Activated T-helper 1 cell treated with anti-CD3 and anti-CD28 coated beads, Interleukin-12 subunit alpha, Interleukin-12 subunit beta, Interleukin-2, Interleukin-4 antibody, amounts not matched to agents 30 ng/mL and 10 ng/mL and 1 ng/mL, durations not matched to agents 14 hours and 24 hours and 36 hours (primary cell): ENCODE measurements around the gene MLLT3. TPM values are rescaled to one million over a fixed set of nuclear protein-coding genes. Genes with fewer than 3 reads are reported as not detected.
A peak's percentile ranks its signal among the peaks of the same experiment; 100 is the strongest.

Source experiments
- DNase-seq: peaks from one replicate; pipeline ENCODE4 v3.0.0; 2021; ENCODE audit warnings: low spot score
- H3K27ac Mint-ChIP-seq: one replicate; pipeline ENCODE4 v1.8.0; 2021; ENCODE audit warnings: mild to moderate bottlenecking, mixed read lengths
- H3K27me3 Mint-ChIP-seq: one replicate; pipeline ENCODE4 v1.8.0; 2022; ENCODE audit warnings: mild to moderate bottlenecking, moderate library complexity, mixed read lengths; ENCODE audit not compliant: insufficient read depth
- H3K36me3 Mint-ChIP-seq: one replicate; pipeline ENCODE4 v1.8.0; 2021; ENCODE audit warnings: low read depth, mixed read lengths
- H3K4me1 Mint-ChIP-seq: one replicate; pipeline ENCODE4 v1.8.0; 2021; ENCODE audit warnings: low read depth, mixed read lengths
- H3K4me3 Mint-ChIP-seq: one replicate; pipeline ENCODE4 v1.8.0; 2021; ENCODE audit warnings: mild to moderate bottlenecking, moderate library complexity, mixed read lengths
- H3K9me3 Mint-ChIP-seq: one replicate; pipeline ENCODE4 v1.8.0; 2021; ENCODE audit warnings: mixed read lengths
- intact Hi-C: fragments of 100-400 bp; cut with micrococcal nuclease; formaldehyde crosslinking; loops from one replicate; pipeline ENCODE4 v1.15.1; 2024
- total RNA-seq: library from RNA; stranded (reverse); gene quantifications from 2 replicates; pipeline ENCODE4 v1.2.3, GENCODE V29; 2022

MLLT3 gene
- total RNA-seq, 1 donor from 2014 or later: 36.4 TPM

DNA sequence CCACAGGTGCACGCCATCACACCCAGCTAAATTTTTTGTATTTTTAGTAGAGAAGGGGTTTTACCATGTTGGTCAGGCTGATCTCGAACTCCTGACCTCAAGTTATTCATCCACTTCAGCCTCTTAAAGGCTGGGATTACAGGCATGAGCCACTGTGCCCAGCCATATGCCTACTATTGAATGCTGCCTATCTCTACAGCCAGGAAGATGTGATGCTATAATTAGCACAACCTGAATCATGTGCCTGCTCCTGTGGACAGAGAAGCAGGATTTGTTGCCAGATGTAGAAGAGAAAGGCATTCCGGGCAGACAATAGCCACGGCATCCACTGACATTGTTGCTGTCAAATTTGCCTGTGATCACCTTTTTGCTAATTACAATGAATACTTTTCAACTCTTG lies 24.4 kb upstream of the MLLT3 start:
- H3K4me1 Mint-ChIP-seq: no peaks in the 10 kb centered on the region

GRCh38 chr9:20643660-20644059 lies 21.4 kb upstream of the MLLT3 start:
- Mint-ChIP-seq H3K4me3 (no peak overlapping the region), H3K4me1 (peaks cover 11% of the 10 kb centered on the region)

More for the DNA sequence above, 24.4 kb upstream of the MLLT3 start:
- H3K27ac Mint-ChIP-seq: no peak overlapping the region
- intact Hi-C loops: no loop called here
- H3K27me3 Mint-ChIP-seq: peaks cover 14% of the 10 kb centered on the region
- H3K4me3 Mint-ChIP-seq: no peak overlapping the region
- H3K36me3 Mint-ChIP-seq: no peaks in the 10 kb centered on the region
- DNase-seq: no peak
- H3K9me3 Mint-ChIP-seq: no peaks in the 10 kb centered on the region

GRCh38 chr9:20642045-20642444 lies 19.7 kb upstream of the MLLT3 start:
- Mint-ChIP-seq H3K4me3 (no peak overlapping the region), H3K36me3 (peaks cover 2% of the 10 kb centered on the region), H3K4me1 (peaks cover 11% of the 10 kb centered on the region), H3K27ac (no peak overlapping the region), H3K27me3 (peaks cover 14% of the 10 kb centered on the region), H3K9me3 (no peaks in the 10 kb centered on the region)
- intact Hi-C loops: loop anchor here (5.0 kb wide), 1 partner anchor 40 kb away; the partner anchor contains the start of gene FOCAD
- no peak for DNase-seq

More at GRCh38 chr9:20643660-20644059, 21.4 kb upstream of the MLLT3 start:
- intact Hi-C loops: loop anchor here (5.0 kb wide), 1 partner anchor 39 kb away; the partner anchor contains the start of gene FOCAD
- no peaks in the 10 kb centered on the region for H3K36me3 Mint-ChIP-seq
- H3K27me3 Mint-ChIP-seq: peaks cover 11% of the 10 kb centered on the region
- H3K27ac Mint-ChIP-seq: no peak overlapping the region
- no peaks in the 10 kb centered on the region for H3K9me3 Mint-ChIP-seq
- no peak for DNase-seq

GRCh38 chr9:20640331-20641187 lies 18.3 kb upstream of the MLLT3 start:
- Mint-ChIP-seq H3K36me3 (peaks cover 2% of the 10 kb centered on the region), H3K4me1 (peaks cover 11% of the 10 kb centered on the region), H3K4me3 (peak overlapping the region; percentile 8), H3K9me3 (no peaks in the 10 kb centered on the region), H3K27ac (no peak overlapping the region), H3K27me3 (peaks cover 9% of the 10 kb centered on the region)
- intact Hi-C loops: loop anchor here (5.0 kb wide), 1 partner anchor 42 kb away; the partner anchor contains the start of gene FOCAD
- DNase-seq: peak; percentile 33

- intact Hi-C loops: no loop called here
- Mint-ChIP-seq H3K4me1 (peaks cover 11% of the 10 kb centered on the region), H3K4me3 (no peak overlapping the region), H3K27me3 (peaks cover 14% of the 10 kb centered on the region), H3K27ac (no peak overlapping the region), H3K36me3 (peaks cover 2% of the 10 kb centered on the region), H3K9me3 (no peaks in the 10 kb centered on the region)
- no peak for DNase-seq
These were observed 14.7 kb upstream of the MLLT3 start for GRCh38 chr9:20636888-20637440.

DNA sequence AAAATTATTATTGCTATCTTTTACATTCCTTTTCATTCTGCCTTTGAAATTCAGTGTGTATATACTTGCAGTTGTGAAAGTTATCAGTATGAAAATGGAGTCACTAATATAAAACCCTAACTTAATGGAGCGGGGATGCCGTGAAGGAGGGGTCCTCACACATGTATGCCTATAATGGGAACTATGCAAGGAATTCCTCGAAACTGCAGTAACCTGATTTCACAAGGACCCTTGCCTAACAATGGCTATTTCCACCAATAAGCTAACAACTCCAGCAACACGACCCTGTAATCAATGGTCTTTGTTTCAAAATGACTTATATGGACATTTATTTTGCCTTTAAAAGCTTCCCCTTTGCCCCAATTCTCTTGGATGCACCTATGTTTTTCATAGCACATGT lies 12.6 kb upstream of the MLLT3 start:
- peaks cover 4% of the 10 kb centered on the region for H3K36me3 Mint-ChIP-seq
- intact Hi-C loops: no loop called here

DNA sequence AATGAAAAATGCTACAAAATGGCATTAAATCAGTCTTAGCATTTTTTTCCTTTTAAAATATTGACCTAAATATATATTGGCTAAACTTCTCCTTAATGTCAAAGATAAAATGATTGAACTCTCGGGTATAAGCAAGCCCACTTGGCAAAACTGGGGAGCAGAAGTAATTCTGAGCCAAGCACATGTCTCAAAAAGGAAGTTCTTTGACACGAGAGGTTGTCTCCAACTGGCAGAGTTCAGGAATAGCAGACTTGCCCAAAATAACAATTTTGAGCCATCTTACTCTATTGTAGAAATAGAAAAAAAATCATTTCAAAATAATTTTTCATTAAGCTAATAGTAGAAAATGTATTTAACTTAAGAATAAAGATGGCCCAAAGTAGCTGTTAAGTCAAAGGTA lies 10.4 kb upstream of the MLLT3 start:
- no peak overlapping the region for H3K4me3 Mint-ChIP-seq
- no peaks in the 10 kb centered on the region for H3K9me3 Mint-ChIP-seq
- H3K4me1 Mint-ChIP-seq: no peaks in the 10 kb centered on the region
- intact Hi-C loops: no loop called here
- H3K27ac Mint-ChIP-seq: no peak overlapping the region
- peaks cover 31% of the 10 kb centered on the region for H3K27me3 Mint-ChIP-seq
- no peak for DNase-seq
- H3K36me3 Mint-ChIP-seq: peaks cover 4% of the 10 kb centered on the region

More for the DNA sequence above, 12.6 kb upstream of the MLLT3 start:
- no peak for DNase-seq
- no peak overlapping the region for H3K27ac Mint-ChIP-seq
- no peaks in the 10 kb centered on the region for H3K9me3 Mint-ChIP-seq
- H3K4me1 Mint-ChIP-seq: no peaks in the 10 kb centered on the region
- H3K27me3 Mint-ChIP-seq: peaks cover 32% of the 10 kb centered on the region
- H3K4me3 Mint-ChIP-seq: no peak overlapping the region

GRCh38 chr9:20630241-20630943 lies 8.1 kb upstream of the MLLT3 start:
- H3K36me3 Mint-ChIP-seq: peaks cover 2% of the 10 kb centered on the region
- no peaks in the 10 kb centered on the region for H3K4me1 Mint-ChIP-seq
- H3K4me3 Mint-ChIP-seq: no peak overlapping the region
- no peak for DNase-seq
- intact Hi-C loops: no loop called here
- no peaks in the 10 kb centered on the region for H3K9me3 Mint-ChIP-seq
- peaks cover 27% of the 10 kb centered on the region for H3K27me3 Mint-ChIP-seq
- no peak overlapping the region for H3K27ac Mint-ChIP-seq

- H3K27ac Mint-ChIP-seq: no peak overlapping the region
These were observed 2.7 kb upstream of the MLLT3 start for GRCh38 chr9:20625003-20625349.

DNA sequence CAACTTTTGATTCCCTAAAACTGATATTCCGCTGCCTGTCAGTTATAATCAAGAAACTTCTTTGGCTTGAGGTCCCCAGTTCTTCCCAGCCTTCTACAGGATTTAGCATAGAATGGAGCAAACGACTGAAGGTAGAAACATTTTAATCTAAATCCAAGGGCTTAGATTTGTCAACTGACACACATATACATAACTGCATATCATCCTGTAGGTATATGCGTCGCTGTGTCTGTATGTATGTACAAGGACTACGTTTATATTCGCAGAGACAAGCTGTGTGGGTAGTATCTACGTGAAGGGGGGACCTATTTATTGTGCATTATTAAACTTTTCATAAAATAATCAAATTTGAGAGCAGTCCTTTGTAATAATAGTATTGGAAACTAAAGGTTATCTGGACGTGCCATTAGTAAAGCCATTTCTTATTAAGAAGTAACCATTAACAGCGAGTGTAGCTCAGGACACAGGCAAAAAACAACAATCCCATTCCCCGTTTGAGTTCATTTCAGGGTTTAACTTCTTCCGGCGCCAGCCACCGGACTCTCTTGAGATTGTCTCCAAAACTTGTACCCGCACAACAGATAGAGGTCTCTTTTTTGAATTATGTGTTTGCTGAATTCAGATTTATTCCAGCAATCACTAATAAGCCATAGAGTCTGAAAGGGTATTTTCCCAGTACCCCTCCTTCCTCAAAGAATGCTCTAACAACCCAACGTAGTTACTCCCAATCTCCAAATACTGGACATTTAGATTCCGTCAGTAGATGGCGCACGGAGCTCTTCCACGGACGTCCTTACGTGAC lies 2.1 kb upstream of the MLLT3 start:
- Mint-ChIP-seq H3K4me3 (peak overlapping the region; percentile 88), H3K36me3 (peaks cover 9% of the 10 kb centered on the region), H3K4me1 (peaks cover 33% of the 10 kb centered on the region), H3K27ac (peak overlapping the region; percentile 87), H3K9me3 (no peaks in the 10 kb centered on the region), H3K27me3 (peaks cover 3% of the 10 kb centered on the region)
- DNase-seq: peak; percentile 30
- intact Hi-C loops: loop anchor here (1.0 to 10.0 kb wide), 9 partner anchors 261 to 1442 kb away; partner anchors contain the start of gene RPS6

More at GRCh38 chr9:20625003-20625349, 2.7 kb upstream of the MLLT3 start:
- Mint-ChIP-seq H3K9me3 (no peaks in the 10 kb centered on the region), H3K27me3 (peaks cover 3% of the 10 kb centered on the region), H3K4me3 (peak overlapping the region; percentile 88), H3K4me1 (peaks cover 27% of the 10 kb centered on the region), H3K36me3 (peaks cover 3% of the 10 kb centered on the region)
- intact Hi-C loops: loop anchor here (10.0 kb wide), 1 partner anchor 690 kb away; no protein-coding TSS in a partner anchor
- no peak for DNase-seq

DNA sequence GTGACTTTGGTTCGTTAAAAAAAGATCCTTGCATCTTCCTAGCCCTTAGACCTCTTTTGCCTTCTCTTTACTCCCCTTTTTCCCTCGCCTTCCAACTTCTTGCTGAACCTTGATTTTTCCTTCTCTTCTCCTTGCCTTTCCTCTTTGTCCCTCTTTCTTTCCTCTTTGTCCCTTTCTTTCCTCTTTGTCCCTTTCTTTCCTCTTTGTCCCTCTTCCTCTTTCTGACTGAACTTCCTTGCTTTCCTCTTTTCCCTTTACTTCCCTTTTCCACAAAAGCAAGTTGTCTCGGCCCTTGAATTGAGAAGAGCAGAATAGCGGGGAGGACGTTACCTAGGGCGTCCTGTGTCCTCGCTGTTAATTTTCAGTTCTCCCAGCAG lies 1.4 kb upstream of the MLLT3 start:
- Mint-ChIP-seq H3K4me1 (peaks cover 40% of the 10 kb centered on the region), H3K27ac (peak overlapping the region; percentile 87), H3K27me3 (no peaks in the 10 kb centered on the region), H3K36me3 (peaks cover 14% of the 10 kb centered on the region), H3K4me3 (peak overlapping the region; percentile 88), H3K9me3 (no peaks in the 10 kb centered on the region)
- no peak for DNase-seq
- intact Hi-C loops: loop anchor here (1.0 to 10.0 kb wide), 19 partner anchors 22 to 1441 kb away; partner anchors contain the start of genes HACD4 and RPS6
